Neural crest cell (in vitro differentiated cells): ENCODE measurements around the gene ERCC1. TPM values are rescaled to one million over a fixed set of nuclear protein-coding genes. Genes with fewer than 3 reads are reported as not detected.

Experiments
- DNase-seq: peaks from one replicate; pipeline ENCODE4 v3.0.0; 2021; ENCODE audit warnings: low read depth, mixed read lengths, low spot score
- H3K27ac Mint-ChIP-seq: one replicate; pipeline ENCODE4 v1.8.0; 2021; ENCODE audit warnings: mild to moderate bottlenecking, mixed read lengths; ENCODE audit not compliant: unreplicated experiment
- H3K27me3 Mint-ChIP-seq: 2 replicates; pipeline ENCODE4 v1.8.0; 2021; ENCODE audit warnings: low read depth, mild to moderate bottlenecking, mixed read lengths
- H3K36me3 Mint-ChIP-seq: 2 replicates; pipeline ENCODE4 v1.8.0; 2021; ENCODE audit warnings: low read depth, mild to moderate bottlenecking, mixed read lengths
- H3K4me1 Mint-ChIP-seq: 2 replicates; pipeline ENCODE4 v1.8.0; 2021; ENCODE audit warnings: mixed read lengths
- H3K4me3 Mint-ChIP-seq: one replicate; pipeline ENCODE4 v1.8.0; 2021; ENCODE audit warnings: mild to moderate bottlenecking, mixed read lengths
- H3K9me3 Mint-ChIP-seq: 2 replicates; pipeline ENCODE4 v1.8.0; 2021; ENCODE audit warnings: mixed read lengths
- CTCF ChIP-seq: fragments of 200-600 bp; sonication (generic); conservative IDR thresholded peaks from 2 replicates; pipeline ENCODE4 v1.5.0; 2021; ENCODE audit warnings: antibody characterized with exemption, mild to moderate bottlenecking
- total RNA-seq: library from RNA; stranded (reverse); gene quantifications from 2 replicates; pipeline ENCODE4 v1.2.1, GENCODE V29; 2021

The ERCC1 gene
- total RNA-seq, 1 donor from 2014 or later, result 115 TPM

- no peak for DNase-seq
- H3K27me3 Mint-ChIP-seq, result peaks cover 13% of the 10 kb centered on the region
- H3K27ac Mint-ChIP-seq, result no peak overlapping the region
- H3K36me3 Mint-ChIP-seq, result no peaks in the 10 kb centered on the region
- peak overlapping the region; percentile 84 for H3K4me3 Mint-ChIP-seq
- no peaks in the 10 kb centered on the region for H3K9me3 Mint-ChIP-seq
- TF ChIP-seq CTCF, result no peak
- H3K4me1 Mint-ChIP-seq, result peaks cover 37% of the 10 kb centered on the region
These were observed 28.2 kb upstream of the ERCC1 start for GRCh38 chr19:45451850-45452387.

GRCh38 chr19:45451131-45451849, 27.6 kb upstream of the ERCC1 start:
- peak overlapping the region; percentile 97 for H3K27ac Mint-ChIP-seq
- peak overlapping the region; percentile 84 for H3K4me3 Mint-ChIP-seq
- H3K4me1 Mint-ChIP-seq, result peaks cover 39% of the 10 kb centered on the region
- no peak for DNase-seq
- TF ChIP-seq CTCF, result no peak
- H3K27me3 Mint-ChIP-seq, result peaks cover 13% of the 10 kb centered on the region
- H3K9me3 Mint-ChIP-seq, result no peaks in the 10 kb centered on the region
- no peaks in the 10 kb centered on the region for H3K36me3 Mint-ChIP-seq

GRCh38 chr19:45450012-45450333, 26.3 kb upstream of the ERCC1 start:
- peak overlapping the region; percentile 99 for H3K27ac Mint-ChIP-seq
- no peak for TF ChIP-seq CTCF
- peaks cover 37% of the 10 kb centered on the region for H3K4me1 Mint-ChIP-seq
- H3K9me3 Mint-ChIP-seq, result no peaks in the 10 kb centered on the region
- H3K27me3 Mint-ChIP-seq, result peaks cover 13% of the 10 kb centered on the region
- no peak for DNase-seq
- no peaks in the 10 kb centered on the region for H3K36me3 Mint-ChIP-seq
- peak overlapping the region; percentile 92 for H3K4me3 Mint-ChIP-seq

GRCh38 chr19:45448887-45449299, 25.2 kb upstream of the ERCC1 start:
- no peak overlapping the region for H3K27ac Mint-ChIP-seq
- peaks cover 13% of the 10 kb centered on the region for H3K27me3 Mint-ChIP-seq
- DNase-seq, result no peak
- no peaks in the 10 kb centered on the region for H3K9me3 Mint-ChIP-seq
- TF ChIP-seq CTCF, result no peak
- peaks cover 45% of the 10 kb centered on the region for H3K4me1 Mint-ChIP-seq
- peak overlapping the region; percentile 83 for H3K4me3 Mint-ChIP-seq
- no peaks in the 10 kb centered on the region for H3K36me3 Mint-ChIP-seq

GRCh38 chr19:45448425-45448756, 24.7 kb upstream of the ERCC1 start:
- no peaks in the 10 kb centered on the region for H3K9me3 Mint-ChIP-seq

More at GRCh38 chr19:45448425-45448756, 24.7 kb upstream of the ERCC1 start:
- Mint-ChIP-seq H3K4me3 (peak overlapping the region; percentile 65), H3K27me3 (peaks cover 13% of the 10 kb centered on the region), H3K27ac (no peak overlapping the region), H3K36me3 (no peaks in the 10 kb centered on the region), H3K4me1 (peaks cover 49% of the 10 kb centered on the region)
- DNase-seq, result no peak
- TF ChIP-seq CTCF, result no peak
